KMS-11 (cell line): ENCODE measurements around the gene ZNF541.

ENCODE experiments used
- H2AFZ ChIP-seq: fragments of 200-600 bp; sonication (generic); 2 replicates; pipeline ENCODE4 v1.6.1; 2016; ENCODE audit warnings: antibody characterized with exemption, mixed run types, low read depth
- H3K27ac ChIP-seq: fragments of 200-600 bp; sonication (generic); 2 replicates; pipeline ENCODE4 v1.6.1; 2016; ENCODE audit warnings: mild to moderate bottlenecking, mixed run types
- H3K27me3 ChIP-seq: fragments of 200-600 bp; sonication (generic); 2 replicates; pipeline ENCODE4 v1.6.1; 2017; ENCODE audit warnings: mild to moderate bottlenecking, low read depth, mixed run types, moderate library complexity; ENCODE audit not compliant: insufficient read depth
- H3K36me3 ChIP-seq: fragments of 200-600 bp; sonication (generic); 2 replicates; pipeline ENCODE4 v1.6.1; 2017; ENCODE audit warnings: mild to moderate bottlenecking, mixed run types; ENCODE audit not compliant: insufficient read depth
- H3K4me1 ChIP-seq: fragments of 200-600 bp; sonication (generic); 2 replicates; pipeline ENCODE4 v1.6.1; 2016; ENCODE audit warnings: mild to moderate bottlenecking, low read depth, mixed run types; ENCODE audit not compliant: poor library complexity, severe bottlenecking
- H3K4me2 ChIP-seq: fragments of 200-600 bp; sonication (generic); 2 replicates; pipeline ENCODE4 v1.7.0; 2016; ENCODE audit warnings: mild to moderate bottlenecking, mixed run types
- H3K4me3 ChIP-seq: fragments of 200-600 bp; sonication (generic); IDR thresholded peaks from 2 replicates; pipeline ENCODE4 v1.6.1; 2017; ENCODE audit warnings: low read depth, low read length, mixed read lengths; ENCODE audit not compliant: insufficient read depth
- H3K79me2 ChIP-seq: fragments of 200-600 bp; sonication (generic); 2 replicates; pipeline ENCODE4 v1.6.1; 2016; ENCODE audit warnings: low read depth, mixed run types; ENCODE audit not compliant: insufficient read depth
- H3K9ac ChIP-seq: fragments of 200-600 bp; sonication (generic); 2 replicates; pipeline ENCODE4 v1.6.1; 2016; ENCODE audit warnings: mild to moderate bottlenecking, mixed run types
- H4K20me1 ChIP-seq: fragments of 200-600 bp; sonication (generic); 2 replicates; pipeline ENCODE4 v1.6.1; 2016; ENCODE audit warnings: mild to moderate bottlenecking, mixed run types; ENCODE audit not compliant: insufficient read depth
- CTCF ChIP-seq: fragments of 200-600 bp; sonication (generic); conservative IDR thresholded peaks from 2 replicates; pipeline ENCODE4 v1.6.1; 2017; ENCODE audit warnings: low read depth, mild to moderate bottlenecking, antibody characterized with exemption, low read length, moderate library complexity, mixed read lengths

ZNF541 gene

GRCh38 chr19:47598407-47599349 lies 25.7 kb upstream of the ZNF541 start:
- Histone ChIP-seq H3K27ac (no peak overlapping the region), H3K79me2 (no peaks in the 10 kb centered on the region), H2AFZ (no peak overlapping the region), H4K20me1 (no peaks in the 10 kb centered on the region), H3K4me3 (no peak overlapping the region), H3K27me3 (no peaks in the 10 kb centered on the region), H3K4me1 (peaks cover 5% of the 10 kb centered on the region), H3K36me3 (no peaks in the 10 kb centered on the region), H3K9ac (no peak overlapping the region), H3K4me2 (no peak overlapping the region)
- TF ChIP-seq CTCF: no peak

- H3K27ac ChIP-seq: no peak overlapping the region
- no peak overlapping the region for H3K4me2 ChIP-seq
- H3K4me3 ChIP-seq: no peak overlapping the region
- H4K20me1 ChIP-seq: no peaks in the 10 kb centered on the region
- no peaks in the 10 kb centered on the region for H3K27me3 ChIP-seq
- peaks cover under 1% of the 10 kb centered on the region for H3K4me1 ChIP-seq
- no peaks in the 10 kb centered on the region for H3K79me2 ChIP-seq
- TF ChIP-seq CTCF: no peak
- no peak overlapping the region for H2AFZ ChIP-seq
- H3K36me3 ChIP-seq: no peaks in the 10 kb centered on the region
- no peak overlapping the region for H3K9ac ChIP-seq
Measured at GRCh38 chr19:47595944-47596343, 23.0 kb upstream of the ZNF541 start.

- Histone ChIP-seq H3K4me1 (no peaks in the 10 kb centered on the region), H3K9ac (no peak overlapping the region), H3K27ac (no peak overlapping the region), H3K36me3 (no peaks in the 10 kb centered on the region), H3K27me3 (no peaks in the 10 kb centered on the region), H4K20me1 (no peaks in the 10 kb centered on the region), H3K79me2 (no peaks in the 10 kb centered on the region), H3K4me2 (no peak overlapping the region), H3K4me3 (no peak overlapping the region), H2AFZ (no peak overlapping the region)
- TF ChIP-seq CTCF: no peak
Measured at GRCh38 chr19:47593860-47594259, 20.9 kb upstream of the ZNF541 start.

GRCh38 chr19:47589824-47590223 lies 16.9 kb upstream of the ZNF541 start:
- Histone ChIP-seq H3K79me2 (no peaks in the 10 kb centered on the region), H3K27me3 (no peaks in the 10 kb centered on the region), H3K4me3 (no peak overlapping the region), H3K36me3 (no peaks in the 10 kb centered on the region), H3K4me2 (no peak overlapping the region), H4K20me1 (no peaks in the 10 kb centered on the region), H3K4me1 (no peaks in the 10 kb centered on the region), H2AFZ (no peak overlapping the region), H3K9ac (no peak overlapping the region), H3K27ac (no peak overlapping the region)
- TF ChIP-seq CTCF: no peak
